H7 (cell line): ENCODE results near the gene TAF11. TPM values are rescaled to one million over a fixed set of nuclear protein-coding genes. Genes with fewer than 3 reads are reported as not detected.
"Not testable (repeated sequence)": the region's sequence is repeated elsewhere in the genome, so short reads cannot be mapped to it uniquely, and the experiment has no call there.

ENCODE experiments used
- DNase-seq: peaks from one replicate; pipeline ENCODE4 v3.0.0; 2012
- H3K27me3 ChIP-seq: 2 replicates; pipeline ENCODE4 v1.6.0; 2011; ENCODE audit warnings: mild to moderate bottlenecking, low read length; ENCODE audit not compliant: control insufficient read depth, insufficient read depth
- H3K36me3 ChIP-seq: replicated peaks from 2 replicates; pipeline ENCODE4 v1.5.1; 2011; ENCODE audit warnings: low read length; ENCODE audit not compliant: control insufficient read depth, insufficient read depth
- H3K4me3 ChIP-seq: 2 replicates; pipeline ENCODE4 v1.5.1; 2011; ENCODE audit warnings: low read depth, mild to moderate bottlenecking, control low read depth, low read length, moderate library complexity; ENCODE audit not compliant: insufficient read depth
- total RNA-seq: library from RNA; depleted of rRNA; stranded (reverse); fragments of >200 nt; shearing (Covaris generic); gene quantifications from 2 replicates; pipeline ENCODE4 v1.2.3, GENCODE V29; 2014

Gene TAF11
- total RNA-seq, 1 experiment from 2014 or later, result 55.4 TPM

GRCh38 chr6:34916348-34916967 lies 28.6 kb upstream of the TAF11 start:
- no peak for DNase-seq
- Histone ChIP-seq H3K36me3 (no peaks in the 10 kb centered on the region), H3K4me3 (no peak overlapping the region), H3K27me3 (no peaks in the 10 kb centered on the region)

GRCh38 chr6:34914358-34914757 lies 26.5 kb upstream of the TAF11 start:
- no peak for DNase-seq
- H3K36me3 ChIP-seq, result no peaks in the 10 kb centered on the region
- H3K27me3 ChIP-seq, result no peaks in the 10 kb centered on the region

GRCh38 chr6:34912715-34913464 lies 25.0 kb upstream of the TAF11 start:
- no peak for DNase-seq
- H3K27me3 ChIP-seq, result no peaks in the 10 kb centered on the region
- H3K4me3 ChIP-seq, result no peak overlapping the region
- H3K36me3 ChIP-seq, result no peaks in the 10 kb centered on the region

More at GRCh38 chr6:34914358-34914757, 26.5 kb upstream of the TAF11 start:
- H3K4me3 ChIP-seq, result no peak overlapping the region

GRCh38 chr6:34911822-34912221 lies 24.0 kb upstream of the TAF11 start:
- no peak overlapping the region for H3K4me3 ChIP-seq
- no peak for DNase-seq
- H3K36me3 ChIP-seq, result no peaks in the 10 kb centered on the region
- H3K27me3 ChIP-seq, result no peaks in the 10 kb centered on the region

DNA sequence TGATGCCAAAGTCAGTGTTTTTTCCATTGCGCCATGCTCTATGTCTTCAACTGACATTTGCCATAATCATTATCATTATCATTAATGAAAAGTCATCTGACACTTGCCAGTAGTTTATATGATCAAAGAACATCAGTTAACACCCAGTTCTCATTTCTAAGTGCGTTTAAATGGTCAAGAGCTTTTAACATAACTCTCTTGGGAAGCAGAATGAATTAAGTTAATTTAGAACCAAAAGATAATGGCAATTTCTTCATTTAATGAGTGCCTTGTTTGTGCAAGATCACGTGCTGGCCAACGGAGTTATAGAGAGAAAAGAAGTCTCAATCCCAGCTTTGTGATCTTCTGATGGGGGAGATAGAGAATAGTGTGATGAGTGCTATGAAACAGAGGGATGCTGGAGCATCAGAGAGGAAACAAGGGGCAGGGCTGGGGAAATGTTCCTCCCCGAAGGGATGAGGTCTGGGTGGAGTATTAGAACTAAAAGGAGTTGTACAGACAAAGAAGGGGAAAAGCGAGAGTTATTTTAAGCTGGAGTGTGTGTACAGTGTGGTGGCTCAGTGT lies 21.6 kb upstream of the TAF11 start:
- H3K36me3 ChIP-seq, result no peaks in the 10 kb centered on the region
- no peak overlapping the region for H3K4me3 ChIP-seq
- H3K27me3 ChIP-seq, result no peaks in the 10 kb centered on the region
- DNase-seq, result no peak

GRCh38 chr6:34908194-34908593 lies 20.4 kb upstream of the TAF11 start:
- H3K36me3 ChIP-seq, result no peaks in the 10 kb centered on the region
- no peaks in the 10 kb centered on the region for H3K27me3 ChIP-seq
- DNase-seq, result peak; percentile 23
- H3K4me3 ChIP-seq, result no peak overlapping the region

- DNase-seq, result no peak
- no peaks in the 10 kb centered on the region for H3K36me3 ChIP-seq
- no peak overlapping the region for H3K4me3 ChIP-seq
- H3K27me3 ChIP-seq, result no peaks in the 10 kb centered on the region
These were observed 19.0 kb upstream of the TAF11 start for GRCh38 chr6:34906826-34907225.

GRCh38 chr6:34904990-34905613 lies 17.3 kb upstream of the TAF11 start:
- H3K4me3 ChIP-seq, result no peak overlapping the region
- H3K36me3 ChIP-seq, result no peaks in the 10 kb centered on the region
- no peak for DNase-seq
- H3K27me3 ChIP-seq, result no peaks in the 10 kb centered on the region

DNA sequence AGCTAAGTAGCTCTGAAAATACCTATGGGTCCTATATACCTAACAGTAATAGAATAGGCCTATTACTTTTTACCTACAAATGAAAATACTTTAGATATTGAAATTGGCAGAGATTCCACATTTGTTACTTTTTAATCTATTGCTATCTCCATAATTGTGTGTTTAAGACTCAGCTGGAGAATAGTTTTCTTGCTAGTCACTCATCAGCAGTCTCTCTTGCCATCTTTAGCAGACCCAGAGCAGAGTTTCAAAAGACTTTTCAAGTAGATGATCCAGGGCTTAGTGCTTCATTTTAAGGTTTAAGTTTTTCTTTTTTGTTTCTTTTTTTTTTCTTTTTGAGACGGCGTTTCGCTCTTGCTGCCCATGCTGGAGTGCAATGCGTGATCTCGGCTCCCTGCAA lies 14.1 kb upstream of the TAF11 start:
- Histone ChIP-seq H3K27me3 (no peaks in the 10 kb centered on the region), H3K4me3 (no peak overlapping the region), H3K36me3 (no peaks in the 10 kb centered on the region)
- DNase-seq, result no peak

GRCh38 chr6:34900321-34901031 lies 12.6 kb upstream of the TAF11 start:
- no peak for DNase-seq
- Histone ChIP-seq H3K27me3 (no peaks in the 10 kb centered on the region), H3K4me3 (no peak overlapping the region), H3K36me3 (no peaks in the 10 kb centered on the region)

GRCh38 chr6:34899748-34900147 lies 11.9 kb upstream of the TAF11 start:
- not testable (repeated sequence) for H3K4me3 ChIP-seq, H3K36me3 ChIP-seq, H3K27me3 ChIP-seq, DNase-seq

DNA sequence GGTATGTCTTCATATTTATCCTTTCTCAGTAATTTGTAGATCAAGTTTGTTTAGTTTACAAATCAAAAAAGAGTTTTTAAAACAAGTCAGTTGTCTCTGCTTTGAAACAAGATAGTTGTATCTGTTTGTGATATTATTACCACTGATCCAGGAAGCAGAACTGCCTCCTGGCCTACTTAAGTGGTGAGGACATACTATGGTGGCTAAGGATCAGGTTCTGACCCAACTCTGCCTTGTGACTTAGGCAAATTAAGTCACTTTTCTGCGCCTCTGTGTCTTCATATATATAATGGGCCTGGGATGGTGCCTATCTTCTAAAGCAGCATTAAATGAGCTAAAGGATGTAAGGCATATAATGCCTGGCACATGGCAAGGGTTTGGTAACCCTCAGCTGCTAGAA lies 9.9 kb upstream of the TAF11 start:
- H3K27me3 ChIP-seq, result no peaks in the 10 kb centered on the region
- no peak overlapping the region for H3K4me3 ChIP-seq
- DNase-seq, result no peak
- H3K36me3 ChIP-seq, result no peaks in the 10 kb centered on the region

DNA sequence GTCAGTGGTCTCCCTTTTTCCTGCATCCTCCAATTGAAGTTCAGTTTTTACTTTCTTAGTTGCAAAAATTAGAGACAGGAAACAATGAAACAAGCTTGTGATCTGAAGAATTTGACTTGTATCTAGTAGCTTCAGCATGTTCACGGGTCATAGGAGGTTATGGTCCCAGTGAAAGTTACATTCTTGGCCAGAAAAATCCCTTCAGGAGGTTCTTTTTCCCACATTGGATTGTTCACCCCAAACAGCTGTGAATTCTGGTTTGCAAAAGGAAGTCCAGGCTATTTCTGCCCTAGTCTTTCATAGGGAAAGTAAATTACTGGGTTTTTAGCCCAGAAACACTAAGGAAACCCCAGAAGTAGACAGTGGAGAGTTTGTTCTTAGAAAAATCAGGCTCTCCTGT lies 9.3 kb upstream of the TAF11 start:
- DNase-seq, result no peak
- Histone ChIP-seq H3K36me3 (no peaks in the 10 kb centered on the region), H3K27me3 (no peaks in the 10 kb centered on the region), H3K4me3 (no peak overlapping the region)

GRCh38 chr6:34894693-34895092 lies 6.9 kb upstream of the TAF11 start:
- Histone ChIP-seq H3K27me3 (no peaks in the 10 kb centered on the region), H3K36me3 (no peaks in the 10 kb centered on the region), H3K4me3 (no peak overlapping the region)
- DNase-seq, result no peak
